Measurements from ENCODE around the gene POU2F1.

DNA sequence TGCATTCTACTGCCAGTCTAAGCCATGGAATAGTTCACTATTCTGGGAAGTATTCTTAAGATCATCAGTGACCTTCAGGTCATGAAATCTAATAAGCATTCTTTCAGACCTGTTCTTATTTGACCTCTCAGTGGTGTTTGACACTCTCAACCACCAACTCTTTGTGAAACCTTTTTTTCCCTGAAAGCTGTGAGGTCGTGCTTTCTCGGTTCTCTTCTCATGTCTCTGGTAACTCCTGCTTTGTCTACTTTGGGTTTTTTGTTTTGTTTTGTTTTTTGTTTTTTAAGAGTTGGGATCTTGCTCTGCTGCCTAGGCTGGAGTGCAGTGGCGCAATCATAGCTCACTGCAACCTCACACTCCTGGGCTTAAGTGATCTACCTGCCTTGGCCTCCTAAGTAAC is 56.3 kb downstream of the POU2F1 start:
- TF ChIP-seq, protein P1, sequence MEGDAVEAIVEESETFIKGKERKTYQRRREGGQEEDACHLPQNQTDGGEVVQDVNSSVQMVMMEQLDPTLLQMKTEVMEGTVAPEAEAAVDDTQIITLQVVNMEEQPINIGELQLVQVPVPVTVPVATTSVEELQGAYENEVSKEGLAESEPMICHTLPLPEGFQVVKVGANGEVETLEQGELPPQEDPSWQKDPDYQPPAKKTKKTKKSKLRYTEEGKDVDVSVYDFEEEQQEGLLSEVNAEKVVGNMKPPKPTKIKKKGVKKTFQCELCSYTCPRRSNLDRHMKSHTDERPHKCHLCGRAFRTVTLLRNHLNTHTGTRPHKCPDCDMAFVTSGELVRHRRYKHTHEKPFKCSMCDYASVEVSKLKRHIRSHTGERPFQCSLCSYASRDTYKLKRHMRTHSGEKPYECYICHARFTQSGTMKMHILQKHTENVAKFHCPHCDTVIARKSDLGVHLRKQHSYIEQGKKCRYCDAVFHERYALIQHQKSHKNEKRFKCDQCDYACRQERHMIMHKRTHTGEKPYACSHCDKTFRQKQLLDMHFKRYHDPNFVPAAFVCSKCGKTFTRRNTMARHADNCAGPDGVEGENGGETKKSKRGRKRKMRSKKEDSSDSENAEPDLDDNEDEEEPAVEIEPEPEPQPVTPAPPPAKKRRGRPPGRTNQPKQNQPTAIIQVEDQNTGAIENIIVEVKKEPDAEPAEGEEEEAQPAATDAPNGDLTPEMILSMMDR (IDR thresholded peaks at IDR 0.05): no peak
- TF ChIP-seq POLR2AphosphoS5 (IDR thresholded peaks at IDR 0.05) (no peak), POLR2A (IDR thresholded peaks at IDR 0.05) (no peak), EP300 (IDR thresholded peaks at IDR 0.05) (no peak)

Measured in upper lobe of left lung (tissue), 4 donors.